WTC11 (cell line): Measurements from ENCODE around the gene GRM1. TPM values are rescaled to one million over a fixed set of nuclear protein-coding genes. Genes with fewer than 3 reads are reported as not detected.

Source experiments
- ATAC-seq: fragments of 200-7000 bp; cut with Tn5 transposase; 2 replicates; pipeline ENCODE4 v1.10.0; 2021; ENCODE audit warnings: mild to moderate bottlenecking, moderate library complexity
- CTCF ChIA-PET: fragments of 300-600 bp; sonication (Branson Sonifier 250); formaldehyde crosslinking; loops from one replicate; lab custom pipeline; 2021; ENCODE audit warnings: antibody characterized with exemption; lab: Charles Lee
- POLR2A ChIA-PET: fragments of 350-600 bp; sonication (Branson Sonifier 250); formaldehyde crosslinking; loops from one replicate; lab custom pipeline; 2021; ENCODE audit warnings: antibody characterized with exemption; lab: Charles Lee
- DNase-seq: peaks from one replicate; pipeline ENCODE4 v3.0.0; 2021; ENCODE audit warnings: low spot score
- H3K27ac Mint-ChIP-seq: 2 replicates; pipeline ENCODE4 v1.8.0; 2021; ENCODE audit warnings: mixed read lengths
- H3K27me3 Mint-ChIP-seq: 2 replicates; pipeline ENCODE4 v1.8.0; 2021; ENCODE audit warnings: low read depth, mild to moderate bottlenecking, moderate library complexity, mixed read lengths
- H3K36me3 Mint-ChIP-seq: 2 replicates; pipeline ENCODE4 v1.8.0; 2021; ENCODE audit warnings: mixed read lengths
- H3K4me1 Mint-ChIP-seq: 2 replicates; pipeline ENCODE4 v1.8.0; 2022; ENCODE audit warnings: mixed read lengths
- H3K4me3 Mint-ChIP-seq: 2 replicates; pipeline ENCODE4 v1.8.0; 2021; ENCODE audit warnings: mild to moderate bottlenecking, moderate library complexity, mixed read lengths
- H3K9me3 Mint-ChIP-seq: 2 replicates; pipeline ENCODE4 v1.8.0; 2021; ENCODE audit warnings: mixed read lengths
- HMGA2 ChIP-seq: fragments of 250-450 bp; sonication (Bioruptor Pico); IDR thresholded peaks from 2 replicates; pipeline ENCODE4 v1.4.0; 2021; ENCODE audit warnings: mild to moderate bottlenecking, moderate library complexity
- OVOL2 ChIP-seq: fragments of 250-450 bp; sonication (Bioruptor Pico); IDR thresholded peaks from 2 replicates; pipeline ENCODE4 v1.9.0; 2021; ENCODE audit warnings: mild to moderate bottlenecking, borderline replicate concordance
- RORB ChIP-seq: fragments of 250-450 bp; sonication (Bioruptor Pico); IDR thresholded peaks from 2 replicates; pipeline ENCODE4 v1.9.0; 2021; ENCODE audit warnings: mild to moderate bottlenecking
- SP1 ChIP-seq: sonication (generic); formaldehyde crosslinking; conservative IDR thresholded peaks from 2 replicates; pipeline ENCODE4 v1.8.1; 2022; ENCODE audit warnings: missing genetic modification reagents
- ZNF263 ChIP-seq: sonication (generic); formaldehyde crosslinking; IDR thresholded peaks from 2 replicates; pipeline ENCODE4 v1.8.1; 2022; ENCODE audit warnings: low read depth, mild to moderate bottlenecking, moderate library complexity, missing genetic modification reagents
- ZNF317 ChIP-seq: sonication (generic); formaldehyde crosslinking; IDR thresholded peaks from 2 replicates; pipeline ENCODE4 v1.8.1; 2023; ENCODE audit warnings: low read depth, mild to moderate bottlenecking, moderate library complexity, missing genetic modification reagents, borderline replicate concordance
- total RNA-seq: library from RNA; stranded (reverse); gene quantifications from 3 replicates; pipeline ENCODE4 v1.2.3, GENCODE V29; 2021
- TF ChIP-seq, protein P1 (sequence below): fragments of 250-450 bp; sonication (Bioruptor Pico); IDR thresholded peaks from 2 replicates; pipeline ENCODE4 v1.8.0; 2021; ENCODE audit warnings: mild to moderate bottlenecking
- TF ChIP-seq, protein P2 (sequence below): sonication (generic); formaldehyde crosslinking; conservative IDR thresholded peaks from 2 replicates; pipeline ENCODE4 v1.8.1; 2023; ENCODE audit warnings: mild to moderate bottlenecking, low read depth, missing genetic modification reagents, moderate library complexity
- TF ChIP-seq, protein P3 (sequence below): sonication (generic); formaldehyde crosslinking; IDR thresholded peaks from 2 replicates; pipeline ENCODE4 v1.8.0; 2022; ENCODE audit warnings: missing genetic modification reagents
- TF ChIP-seq, protein P4 (sequence below): fragments of 200-600 bp; IDR thresholded peaks from 2 replicates; pipeline ENCODE4 v1.8.0; 2022; ENCODE audit warnings: antibody characterized with exemption
- TF ChIP-seq, protein P5 (sequence below): sonication (generic); formaldehyde crosslinking; IDR thresholded peaks from 2 replicates; pipeline ENCODE4 v1.8.0; 2023; ENCODE audit warnings: missing genetic modification reagents, mild to moderate bottlenecking, borderline replicate concordance
- TF ChIP-seq, protein P6 (sequence below): fragments of 250-450 bp; sonication (Bioruptor Pico); IDR thresholded peaks from 2 replicates; pipeline ENCODE4 v1.9.0; 2021; ENCODE audit warnings: mild to moderate bottlenecking, borderline replicate concordance

Gene GRM1
- total RNA-seq, 1 experiment from 2014 or later = 0.46 TPM

DNA sequence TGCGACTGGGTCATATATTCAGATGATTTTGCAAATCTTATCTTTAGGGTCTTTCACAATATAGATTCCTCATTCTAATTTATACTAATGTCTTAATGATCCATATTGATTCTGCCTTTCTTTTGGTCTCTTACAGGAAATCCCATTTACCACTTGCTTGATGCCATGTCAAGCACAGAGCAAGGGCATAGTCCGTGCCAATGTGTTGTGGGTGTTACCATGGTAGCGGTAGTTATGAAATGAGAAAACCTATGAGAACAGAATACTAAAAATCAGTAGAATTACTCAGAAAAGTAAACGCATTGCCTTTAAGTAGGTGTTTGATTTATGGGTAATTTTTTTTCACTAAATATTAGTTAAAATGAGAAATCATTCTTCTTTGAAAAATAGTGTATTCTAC lies 360.9 kb downstream of the GRM1 start:
- no peaks in the 10 kb centered on the region for H3K9me3 Mint-ChIP-seq
- TF ChIP-seq, protein P1, sequence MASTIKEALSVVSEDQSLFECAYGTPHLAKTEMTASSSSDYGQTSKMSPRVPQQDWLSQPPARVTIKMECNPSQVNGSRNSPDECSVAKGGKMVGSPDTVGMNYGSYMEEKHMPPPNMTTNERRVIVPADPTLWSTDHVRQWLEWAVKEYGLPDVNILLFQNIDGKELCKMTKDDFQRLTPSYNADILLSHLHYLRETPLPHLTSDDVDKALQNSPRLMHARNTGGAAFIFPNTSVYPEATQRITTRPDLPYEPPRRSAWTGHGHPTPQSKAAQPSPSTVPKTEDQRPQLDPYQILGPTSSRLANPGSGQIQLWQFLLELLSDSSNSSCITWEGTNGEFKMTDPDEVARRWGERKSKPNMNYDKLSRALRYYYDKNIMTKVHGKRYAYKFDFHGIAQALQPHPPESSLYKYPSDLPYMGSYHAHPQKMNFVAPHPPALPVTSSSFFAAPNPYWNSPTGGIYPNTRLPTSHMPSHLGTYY = no peak
- TF ChIP-seq, protein P2, sequence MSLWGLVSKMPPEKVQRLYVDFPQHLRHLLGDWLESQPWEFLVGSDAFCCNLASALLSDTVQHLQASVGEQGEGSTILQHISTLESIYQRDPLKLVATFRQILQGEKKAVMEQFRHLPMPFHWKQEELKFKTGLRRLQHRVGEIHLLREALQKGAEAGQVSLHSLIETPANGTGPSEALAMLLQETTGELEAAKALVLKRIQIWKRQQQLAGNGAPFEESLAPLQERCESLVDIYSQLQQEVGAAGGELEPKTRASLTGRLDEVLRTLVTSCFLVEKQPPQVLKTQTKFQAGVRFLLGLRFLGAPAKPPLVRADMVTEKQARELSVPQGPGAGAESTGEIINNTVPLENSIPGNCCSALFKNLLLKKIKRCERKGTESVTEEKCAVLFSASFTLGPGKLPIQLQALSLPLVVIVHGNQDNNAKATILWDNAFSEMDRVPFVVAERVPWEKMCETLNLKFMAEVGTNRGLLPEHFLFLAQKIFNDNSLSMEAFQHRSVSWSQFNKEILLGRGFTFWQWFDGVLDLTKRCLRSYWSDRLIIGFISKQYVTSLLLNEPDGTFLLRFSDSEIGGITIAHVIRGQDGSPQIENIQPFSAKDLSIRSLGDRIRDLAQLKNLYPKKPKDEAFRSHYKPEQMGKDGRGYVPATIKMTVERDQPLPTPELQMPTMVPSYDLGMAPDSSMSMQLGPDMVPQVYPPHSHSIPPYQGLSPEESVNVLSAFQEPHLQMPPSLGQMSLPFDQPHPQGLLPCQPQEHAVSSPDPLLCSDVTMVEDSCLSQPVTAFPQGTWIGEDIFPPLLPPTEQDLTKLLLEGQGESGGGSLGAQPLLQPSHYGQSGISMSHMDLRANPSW (CRISPR knock-in tag) = no peak
- TF ChIP-seq OVOL2 (CRISPR knock-in tag) (no peak), ZNF263 (CRISPR knock-in tag) (no peak), ZNF317 (CRISPR knock-in tag) (no peak), RORB (CRISPR knock-in tag) (no peak), SP1 (no peak), HMGA2 (no peak)
- TF ChIP-seq, protein P3, sequence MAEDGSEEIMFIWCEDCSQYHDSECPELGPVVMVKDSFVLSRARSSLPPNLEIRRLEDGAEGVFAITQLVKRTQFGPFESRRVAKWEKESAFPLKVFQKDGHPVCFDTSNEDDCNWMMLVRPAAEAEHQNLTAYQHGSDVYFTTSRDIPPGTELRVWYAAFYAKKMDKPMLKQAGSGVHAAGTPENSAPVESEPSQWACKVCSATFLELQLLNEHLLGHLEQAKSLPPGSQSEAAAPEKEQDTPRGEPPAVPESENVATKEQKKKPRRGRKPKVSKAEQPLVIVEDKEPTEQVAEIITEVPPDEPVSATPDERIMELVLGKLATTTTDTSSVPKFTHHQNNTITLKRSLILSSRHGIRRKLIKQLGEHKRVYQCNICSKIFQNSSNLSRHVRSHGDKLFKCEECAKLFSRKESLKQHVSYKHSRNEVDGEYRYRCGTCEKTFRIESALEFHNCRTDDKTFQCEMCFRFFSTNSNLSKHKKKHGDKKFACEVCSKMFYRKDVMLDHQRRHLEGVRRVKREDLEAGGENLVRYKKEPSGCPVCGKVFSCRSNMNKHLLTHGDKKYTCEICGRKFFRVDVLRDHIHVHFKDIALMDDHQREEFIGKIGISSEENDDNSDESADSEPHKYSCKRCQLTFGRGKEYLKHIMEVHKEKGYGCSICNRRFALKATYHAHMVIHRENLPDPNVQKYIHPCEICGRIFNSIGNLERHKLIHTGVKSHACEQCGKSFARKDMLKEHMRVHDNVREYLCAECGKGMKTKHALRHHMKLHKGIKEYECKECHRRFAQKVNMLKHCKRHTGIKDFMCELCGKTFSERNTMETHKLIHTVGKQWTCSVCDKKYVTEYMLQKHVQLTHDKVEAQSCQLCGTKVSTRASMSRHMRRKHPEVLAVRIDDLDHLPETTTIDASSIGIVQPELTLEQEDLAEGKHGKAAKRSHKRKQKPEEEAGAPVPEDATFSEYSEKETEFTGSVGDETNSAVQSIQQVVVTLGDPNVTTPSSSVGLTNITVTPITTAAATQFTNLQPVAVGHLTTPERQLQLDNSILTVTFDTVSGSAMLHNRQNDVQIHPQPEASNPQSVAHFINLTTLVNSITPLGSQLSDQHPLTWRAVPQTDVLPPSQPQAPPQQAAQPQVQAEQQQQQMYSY = no peak
- TF ChIP-seq, protein P4, sequence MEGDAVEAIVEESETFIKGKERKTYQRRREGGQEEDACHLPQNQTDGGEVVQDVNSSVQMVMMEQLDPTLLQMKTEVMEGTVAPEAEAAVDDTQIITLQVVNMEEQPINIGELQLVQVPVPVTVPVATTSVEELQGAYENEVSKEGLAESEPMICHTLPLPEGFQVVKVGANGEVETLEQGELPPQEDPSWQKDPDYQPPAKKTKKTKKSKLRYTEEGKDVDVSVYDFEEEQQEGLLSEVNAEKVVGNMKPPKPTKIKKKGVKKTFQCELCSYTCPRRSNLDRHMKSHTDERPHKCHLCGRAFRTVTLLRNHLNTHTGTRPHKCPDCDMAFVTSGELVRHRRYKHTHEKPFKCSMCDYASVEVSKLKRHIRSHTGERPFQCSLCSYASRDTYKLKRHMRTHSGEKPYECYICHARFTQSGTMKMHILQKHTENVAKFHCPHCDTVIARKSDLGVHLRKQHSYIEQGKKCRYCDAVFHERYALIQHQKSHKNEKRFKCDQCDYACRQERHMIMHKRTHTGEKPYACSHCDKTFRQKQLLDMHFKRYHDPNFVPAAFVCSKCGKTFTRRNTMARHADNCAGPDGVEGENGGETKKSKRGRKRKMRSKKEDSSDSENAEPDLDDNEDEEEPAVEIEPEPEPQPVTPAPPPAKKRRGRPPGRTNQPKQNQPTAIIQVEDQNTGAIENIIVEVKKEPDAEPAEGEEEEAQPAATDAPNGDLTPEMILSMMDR = no peak
- TF ChIP-seq, protein P5, sequence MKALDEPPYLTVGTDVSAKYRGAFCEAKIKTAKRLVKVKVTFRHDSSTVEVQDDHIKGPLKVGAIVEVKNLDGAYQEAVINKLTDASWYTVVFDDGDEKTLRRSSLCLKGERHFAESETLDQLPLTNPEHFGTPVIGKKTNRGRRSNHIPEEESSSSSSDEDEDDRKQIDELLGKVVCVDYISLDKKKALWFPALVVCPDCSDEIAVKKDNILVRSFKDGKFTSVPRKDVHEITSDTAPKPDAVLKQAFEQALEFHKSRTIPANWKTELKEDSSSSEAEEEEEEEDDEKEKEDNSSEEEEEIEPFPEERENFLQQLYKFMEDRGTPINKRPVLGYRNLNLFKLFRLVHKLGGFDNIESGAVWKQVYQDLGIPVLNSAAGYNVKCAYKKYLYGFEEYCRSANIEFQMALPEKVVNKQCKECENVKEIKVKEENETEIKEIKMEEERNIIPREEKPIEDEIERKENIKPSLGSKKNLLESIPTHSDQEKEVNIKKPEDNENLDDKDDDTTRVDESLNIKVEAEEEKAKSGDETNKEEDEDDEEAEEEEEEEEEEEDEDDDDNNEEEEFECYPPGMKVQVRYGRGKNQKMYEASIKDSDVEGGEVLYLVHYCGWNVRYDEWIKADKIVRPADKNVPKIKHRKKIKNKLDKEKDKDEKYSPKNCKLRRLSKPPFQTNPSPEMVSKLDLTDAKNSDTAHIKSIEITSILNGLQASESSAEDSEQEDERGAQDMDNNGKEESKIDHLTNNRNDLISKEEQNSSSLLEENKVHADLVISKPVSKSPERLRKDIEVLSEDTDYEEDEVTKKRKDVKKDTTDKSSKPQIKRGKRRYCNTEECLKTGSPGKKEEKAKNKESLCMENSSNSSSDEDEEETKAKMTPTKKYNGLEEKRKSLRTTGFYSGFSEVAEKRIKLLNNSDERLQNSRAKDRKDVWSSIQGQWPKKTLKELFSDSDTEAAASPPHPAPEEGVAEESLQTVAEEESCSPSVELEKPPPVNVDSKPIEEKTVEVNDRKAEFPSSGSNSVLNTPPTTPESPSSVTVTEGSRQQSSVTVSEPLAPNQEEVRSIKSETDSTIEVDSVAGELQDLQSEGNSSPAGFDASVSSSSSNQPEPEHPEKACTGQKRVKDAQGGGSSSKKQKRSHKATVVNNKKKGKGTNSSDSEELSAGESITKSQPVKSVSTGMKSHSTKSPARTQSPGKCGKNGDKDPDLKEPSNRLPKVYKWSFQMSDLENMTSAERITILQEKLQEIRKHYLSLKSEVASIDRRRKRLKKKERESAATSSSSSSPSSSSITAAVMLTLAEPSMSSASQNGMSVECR (CRISPR knock-in tag) = no peak
- TF ChIP-seq, protein P6, sequence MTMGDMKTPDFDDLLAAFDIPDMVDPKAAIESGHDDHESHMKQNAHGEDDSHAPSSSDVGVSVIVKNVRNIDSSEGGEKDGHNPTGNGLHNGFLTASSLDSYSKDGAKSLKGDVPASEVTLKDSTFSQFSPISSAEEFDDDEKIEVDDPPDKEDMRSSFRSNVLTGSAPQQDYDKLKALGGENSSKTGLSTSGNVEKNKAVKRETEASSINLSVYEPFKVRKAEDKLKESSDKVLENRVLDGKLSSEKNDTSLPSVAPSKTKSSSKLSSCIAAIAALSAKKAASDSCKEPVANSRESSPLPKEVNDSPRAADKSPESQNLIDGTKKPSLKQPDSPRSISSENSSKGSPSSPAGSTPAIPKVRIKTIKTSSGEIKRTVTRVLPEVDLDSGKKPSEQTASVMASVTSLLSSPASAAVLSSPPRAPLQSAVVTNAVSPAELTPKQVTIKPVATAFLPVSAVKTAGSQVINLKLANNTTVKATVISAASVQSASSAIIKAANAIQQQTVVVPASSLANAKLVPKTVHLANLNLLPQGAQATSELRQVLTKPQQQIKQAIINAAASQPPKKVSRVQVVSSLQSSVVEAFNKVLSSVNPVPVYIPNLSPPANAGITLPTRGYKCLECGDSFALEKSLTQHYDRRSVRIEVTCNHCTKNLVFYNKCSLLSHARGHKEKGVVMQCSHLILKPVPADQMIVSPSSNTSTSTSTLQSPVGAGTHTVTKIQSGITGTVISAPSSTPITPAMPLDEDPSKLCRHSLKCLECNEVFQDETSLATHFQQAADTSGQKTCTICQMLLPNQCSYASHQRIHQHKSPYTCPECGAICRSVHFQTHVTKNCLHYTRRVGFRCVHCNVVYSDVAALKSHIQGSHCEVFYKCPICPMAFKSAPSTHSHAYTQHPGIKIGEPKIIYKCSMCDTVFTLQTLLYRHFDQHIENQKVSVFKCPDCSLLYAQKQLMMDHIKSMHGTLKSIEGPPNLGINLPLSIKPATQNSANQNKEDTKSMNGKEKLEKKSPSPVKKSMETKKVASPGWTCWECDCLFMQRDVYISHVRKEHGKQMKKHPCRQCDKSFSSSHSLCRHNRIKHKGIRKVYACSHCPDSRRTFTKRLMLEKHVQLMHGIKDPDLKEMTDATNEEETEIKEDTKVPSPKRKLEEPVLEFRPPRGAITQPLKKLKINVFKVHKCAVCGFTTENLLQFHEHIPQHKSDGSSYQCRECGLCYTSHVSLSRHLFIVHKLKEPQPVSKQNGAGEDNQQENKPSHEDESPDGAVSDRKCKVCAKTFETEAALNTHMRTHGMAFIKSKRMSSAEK (CRISPR knock-in tag) = no peak
- CTCF ChIA-PET = no interaction called here

More for the DNA sequence above, 360.9 kb downstream of the GRM1 start:
- no peaks in the 10 kb centered on the region for H3K36me3 Mint-ChIP-seq
- H3K27me3 Mint-ChIP-seq = no peaks in the 10 kb centered on the region
- no peak for DNase-seq
- no peak overlapping the region for H3K4me3 Mint-ChIP-seq
- no peak overlapping the region for H3K27ac Mint-ChIP-seq
- POLR2A ChIA-PET = no interaction called here
- ATAC-seq = no peak
- peaks cover 9% of the 10 kb centered on the region for H3K4me1 Mint-ChIP-seq
